ENCODE measurements around the gene GLP2R. TPM values are rescaled to one million over a fixed set of nuclear protein-coding genes. Genes with fewer than 3 reads are reported as not detected.

Gene GLP2R
- total and polyA plus RNA-seq, 2 of the 13 experiments (the other 11 are each of a cell fraction or from before 2014, with no cell fraction given) = 0.65 to 1.4 TPM

- CTCF ChIA-PET (ENCODE audit: low intra/inter-chr PET ratio, low total read pairs) = no interaction called here
Measured at GRCh38 chr17:9814337-9814945, 11.3 kb upstream of the GLP2R start.

More at GRCh38 chr17:9814337-9814945, 11.3 kb upstream of the GLP2R start:
- H3K4me3 ChIP-seq (replicated peaks in 1 of 3; ENCODE audit: insufficient read depth in 1 of 3, low read depth in 2 of 3, low read length in 3 of 3) = no peak overlapping the region
- intact Hi-C loops (cut with micrococcal nuclease; ENCODE audit: unreplicated experiment) = no loop called here
- TF ChIP-seq PTBP1 (IDR thresholded peaks at IDR 0.05; ENCODE audit: low read depth, low read length, poor library complexity, severe bottlenecking) = no peak
- no peak for TF ChIP-seq PITX1 (CRISPR knock-in tag; IDR thresholded peaks at IDR 0.05)
- TF ChIP-seq, protein P1, sequence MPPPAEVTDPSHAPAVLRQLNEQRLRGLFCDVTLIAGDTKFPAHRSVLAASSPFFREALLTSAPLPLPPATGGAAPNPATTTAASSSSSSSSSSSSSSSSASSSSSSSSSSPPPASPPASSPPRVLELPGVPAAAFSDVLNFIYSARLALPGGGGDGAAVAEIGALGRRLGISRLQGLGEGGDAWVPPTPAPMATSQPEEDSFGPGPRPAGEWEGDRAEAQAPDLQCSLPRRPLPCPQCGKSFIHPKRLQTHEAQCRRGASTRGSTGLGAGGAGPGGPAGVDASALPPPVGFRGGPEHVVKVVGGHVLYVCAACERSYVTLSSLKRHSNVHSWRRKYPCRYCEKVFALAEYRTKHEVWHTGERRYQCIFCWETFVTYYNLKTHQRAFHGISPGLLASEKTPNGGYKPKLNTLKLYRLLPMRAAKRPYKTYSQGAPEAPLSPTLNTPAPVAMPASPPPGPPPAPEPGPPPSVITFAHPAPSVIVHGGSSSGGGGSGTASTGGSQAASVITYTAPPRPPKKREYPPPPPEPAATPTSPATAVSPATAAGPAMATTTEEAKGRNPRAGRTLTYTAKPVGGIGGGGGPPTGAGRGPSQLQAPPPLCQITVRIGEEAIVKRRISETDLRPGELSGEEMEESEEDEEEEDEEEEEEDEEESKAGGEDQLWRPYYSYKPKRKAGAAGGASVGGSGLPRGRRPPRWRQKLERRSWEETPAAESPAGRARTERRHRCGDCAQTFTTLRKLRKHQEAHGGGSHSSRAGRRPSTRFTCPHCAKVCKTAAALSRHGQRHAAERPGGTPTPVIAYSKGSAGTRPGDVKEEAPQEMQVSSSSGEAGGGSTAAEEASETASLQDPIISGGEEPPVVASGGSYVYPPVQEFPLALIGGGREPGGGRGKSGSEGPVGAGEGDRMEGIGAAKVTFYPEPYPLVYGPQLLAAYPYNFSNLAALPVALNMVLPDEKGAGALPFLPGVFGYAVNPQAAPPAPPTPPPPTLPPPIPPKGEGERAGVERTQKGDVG (CRISPR knock-in tag; IDR thresholded peaks at IDR 0.05; ENCODE audit: borderline replicate concordance) = no peak
- TF ChIP-seq ZNF263 (CRISPR knock-in tag; IDR thresholded peaks at IDR 0.05) = no peak
- no peak for TF ChIP-seq SMARCE1 (IDR thresholded peaks at IDR 0.05; ENCODE audit: borderline replicate concordance)
- no peak for TF ChIP-seq ZNF224 (CRISPR knock-in tag; IDR thresholded peaks at IDR 0.05)
- no peak for TF ChIP-seq CAMTA2 (CRISPR knock-in tag; IDR thresholded peaks at IDR 0.05; ENCODE audit: borderline replicate concordance)
- TF ChIP-seq SMAD3 (CRISPR knock-in tag; IDR thresholded peaks at IDR 0.05) = no peak
- no peak for TF ChIP-seq DMAP1 (CRISPR knock-in tag; IDR thresholded peaks at IDR 0.05)
- TF ChIP-seq, protein P2, sequence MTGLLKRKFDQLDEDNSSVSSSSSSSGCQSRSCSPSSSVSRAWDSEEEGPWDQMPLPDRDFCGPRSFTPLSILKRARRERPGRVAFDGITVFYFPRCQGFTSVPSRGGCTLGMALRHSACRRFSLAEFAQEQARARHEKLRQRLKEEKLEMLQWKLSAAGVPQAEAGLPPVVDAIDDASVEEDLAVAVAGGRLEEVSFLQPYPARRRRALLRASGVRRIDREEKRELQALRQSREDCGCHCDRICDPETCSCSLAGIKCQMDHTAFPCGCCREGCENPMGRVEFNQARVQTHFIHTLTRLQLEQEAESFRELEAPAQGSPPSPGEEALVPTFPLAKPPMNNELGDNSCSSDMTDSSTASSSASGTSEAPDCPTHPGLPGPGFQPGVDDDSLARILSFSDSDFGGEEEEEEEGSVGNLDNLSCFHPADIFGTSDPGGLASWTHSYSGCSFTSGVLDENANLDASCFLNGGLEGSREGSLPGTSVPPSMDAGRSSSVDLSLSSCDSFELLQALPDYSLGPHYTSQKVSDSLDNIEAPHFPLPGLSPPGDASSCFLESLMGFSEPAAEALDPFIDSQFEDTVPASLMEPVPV (CRISPR knock-in tag; IDR thresholded peaks at IDR 0.05) = no peak
- no peak for TF ChIP-seq PCBP1 (IDR thresholded peaks at IDR 0.05; ENCODE audit: borderline replicate concordance, low read depth, low read length)
- no peaks in the 10 kb centered on the region for H3K9me3 ChIP-seq (ENCODE audit: low read length)
- no peak overlapping the region for H3K9ac ChIP-seq (ENCODE audit: insufficient read depth, low read depth, low read length)
- no peak overlapping the region for H3K4me2 ChIP-seq (ENCODE audit: low read depth, low read length)
- no peak overlapping the region for H2AFZ ChIP-seq (ENCODE audit: low read length)
- WGBS (ENCODE audit: low lambda C conversion rate) = 49% methylated on average over 14 of the region's 14 CpGs
- H3K27ac ChIP-seq (ENCODE audit: extremely low read length, insufficient read depth, low read length) = no peak overlapping the region
- no peaks in the 10 kb centered on the region for H3K79me2 ChIP-seq (ENCODE audit: insufficient read depth, low read length)
- H3K36me3 ChIP-seq (replicated peaks in 1 of 2; ENCODE audit: control insufficient read depth in 1 of 2, insufficient read depth in 2 of 2, low read length in 2 of 2) = no peaks in the 10 kb centered on the region
- no TSS peak for BruUV-seq (replicated peaks)
- in situ Hi-C loops (cut with HindIII; ENCODE audit: extremely low pct_ligation_motif_present, low pct_unique_long_range_greater_than_20kb) = no loop called here
- DNase-seq (ENCODE audit: low spot score) = no peak
- no peak for ATAC-seq
- POLR2A ChIA-PET = no interaction called here
- no peaks in the 10 kb centered on the region for H4K20me1 ChIP-seq (ENCODE audit: insufficient read depth, low read length)
- no peaks in the 10 kb centered on the region for H3K4me1 ChIP-seq (ENCODE audit: insufficient read depth, low read length)
- no peak for FAIRE-seq
- peaks cover 0 to 9% of the 10 kb centered on the region in 2 experiments; a peak in 1 of 5 replicates for H3K27me3 ChIP-seq (ENCODE audit: control insufficient read depth in 1 of 2, insufficient read depth in 2 of 2, low read length in 2 of 2)
